ENCODE results near the gene AGMO.

- no peak for TF ChIP-seq CTCF (IDR thresholded peaks at IDR 0.05)
- no peak for TF ChIP-seq POLR2A (IDR thresholded peaks at IDR 0.05)
Observed at GRCh38 chr7:15478401-15478800, 83.4 kb downstream of the AGMO start.
